HG03060 (cell line): Measurements from ENCODE around the gene ACBD3.

Source experiments
- ATAC-seq: cut with Tn5 transposase; IDR thresholded peaks from one replicate; pipeline ENCODE4 v1.9.1; 2021; ENCODE audit warnings: low read depth, moderate number of reproducible peaks; ENCODE audit not compliant: unreplicated experiment

Gene ACBD3

GRCh38 chr1:226186124-226187018 lies at the start of gene ACBD3:
Gene ACBD3 (minus strand): TSS chr1:226186741. CDS start chr1:226186675, 66 bp downstream.
- ATAC-seq, result peak; percentile 89

- no peak for ATAC-seq
Measured at GRCh38 chr1:226233806-226234205, 47.3 kb upstream of the ACBD3 start.

DNA sequence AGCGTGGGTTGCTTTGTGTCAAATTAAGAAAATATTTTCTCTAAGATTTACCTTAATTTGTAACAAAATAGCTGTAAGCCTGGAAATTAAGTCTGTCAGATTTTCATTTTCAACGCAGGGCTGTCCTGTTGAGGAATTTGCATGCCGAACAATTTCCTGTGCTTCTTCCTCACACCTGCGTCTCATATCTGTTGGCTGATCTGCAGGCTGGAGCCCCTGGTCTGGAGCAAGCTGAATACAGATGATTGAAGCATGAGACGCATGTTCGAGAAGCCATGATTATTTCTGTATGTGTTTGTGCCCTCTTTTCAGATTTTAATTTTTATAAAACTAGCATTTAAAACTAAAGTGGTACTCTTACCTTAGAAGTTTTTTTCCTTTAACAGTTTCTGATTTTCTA lies 46.8 kb upstream of the ACBD3 start:
- no peak for ATAC-seq

DNA sequence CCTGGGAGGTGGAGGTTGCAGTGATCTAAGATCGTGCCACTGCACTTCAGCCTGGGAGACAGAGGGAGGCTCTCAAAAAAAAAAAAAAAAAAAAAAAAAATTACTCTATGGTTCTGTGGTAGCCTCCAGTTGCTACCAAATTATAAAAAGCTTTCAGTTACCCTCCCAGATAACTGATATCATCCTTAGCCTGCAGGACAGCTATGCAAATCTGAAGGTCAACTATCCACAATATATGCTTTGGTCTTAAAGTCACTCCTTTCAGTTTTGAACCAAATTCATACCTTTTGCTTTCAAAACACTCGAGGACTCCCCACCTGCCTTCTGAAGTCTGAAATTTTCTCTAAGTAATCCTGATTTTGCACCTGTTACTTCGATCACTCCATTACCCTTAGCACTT lies 40.1 kb upstream of the ACBD3 start:
- no peak for ATAC-seq

GRCh38 chr1:226223786-226224244 lies 37.3 kb upstream of the ACBD3 start:
- peak; percentile 42 for ATAC-seq

DNA sequence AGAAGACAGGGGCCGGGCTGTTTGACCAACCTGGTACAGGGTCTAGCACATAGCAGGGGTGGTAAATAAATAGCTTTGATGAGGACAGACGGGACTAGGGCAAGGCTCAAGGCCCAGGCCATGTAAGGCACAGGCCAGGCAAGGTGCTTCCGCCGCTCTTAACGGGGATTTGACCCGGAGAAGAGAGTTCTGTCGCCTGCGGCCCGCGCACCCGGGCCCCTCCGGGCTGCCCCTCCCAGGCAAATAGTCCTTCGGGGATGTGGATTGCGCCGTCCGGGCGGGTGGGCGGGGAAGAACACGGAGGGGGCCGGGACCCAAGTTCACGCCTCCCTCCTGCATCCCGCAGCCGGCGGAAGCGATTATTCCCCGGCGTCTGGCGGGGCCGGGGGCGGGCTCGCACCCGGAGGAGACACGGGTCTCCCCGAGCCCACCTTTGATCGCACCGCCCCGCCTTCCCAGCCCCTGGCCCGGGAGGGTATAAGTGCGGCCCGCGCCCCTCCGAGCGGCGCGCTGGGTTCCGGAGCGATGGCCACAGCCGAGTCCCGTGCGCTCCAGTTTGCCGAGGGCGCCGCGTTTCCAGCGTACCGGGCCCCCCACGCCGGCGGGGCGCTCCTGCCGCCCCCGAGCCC lies 36.7 kb upstream of the ACBD3 start, which contains the start of gene MIXL1:
MIXL1 (plus strand) TSS at position 508 of the 629 bp plus-strand sequence; CDS start at position 526, 18 bp downstream.
- no peak for ATAC-seq

DNA sequence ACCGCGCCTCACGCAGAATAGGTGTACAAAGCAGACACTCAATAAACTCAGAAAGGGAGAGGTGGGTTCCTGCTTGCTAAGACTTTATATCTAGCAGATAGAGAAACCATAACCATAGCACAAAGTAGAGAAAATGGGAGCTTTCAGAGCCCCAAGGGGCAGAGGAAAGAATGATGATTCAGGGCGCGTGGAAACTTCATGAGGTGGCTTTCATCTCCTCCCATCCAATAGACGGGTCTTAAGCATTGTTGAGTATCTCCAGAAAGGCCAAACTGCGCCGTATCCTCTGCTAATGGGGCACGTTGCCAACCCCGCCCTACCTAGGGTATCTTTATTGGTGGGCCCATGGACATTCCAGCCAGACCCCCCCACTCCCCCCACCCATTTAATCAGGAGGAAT lies 36.1 kb upstream of the ACBD3 start:
- no peak for ATAC-seq

DNA sequence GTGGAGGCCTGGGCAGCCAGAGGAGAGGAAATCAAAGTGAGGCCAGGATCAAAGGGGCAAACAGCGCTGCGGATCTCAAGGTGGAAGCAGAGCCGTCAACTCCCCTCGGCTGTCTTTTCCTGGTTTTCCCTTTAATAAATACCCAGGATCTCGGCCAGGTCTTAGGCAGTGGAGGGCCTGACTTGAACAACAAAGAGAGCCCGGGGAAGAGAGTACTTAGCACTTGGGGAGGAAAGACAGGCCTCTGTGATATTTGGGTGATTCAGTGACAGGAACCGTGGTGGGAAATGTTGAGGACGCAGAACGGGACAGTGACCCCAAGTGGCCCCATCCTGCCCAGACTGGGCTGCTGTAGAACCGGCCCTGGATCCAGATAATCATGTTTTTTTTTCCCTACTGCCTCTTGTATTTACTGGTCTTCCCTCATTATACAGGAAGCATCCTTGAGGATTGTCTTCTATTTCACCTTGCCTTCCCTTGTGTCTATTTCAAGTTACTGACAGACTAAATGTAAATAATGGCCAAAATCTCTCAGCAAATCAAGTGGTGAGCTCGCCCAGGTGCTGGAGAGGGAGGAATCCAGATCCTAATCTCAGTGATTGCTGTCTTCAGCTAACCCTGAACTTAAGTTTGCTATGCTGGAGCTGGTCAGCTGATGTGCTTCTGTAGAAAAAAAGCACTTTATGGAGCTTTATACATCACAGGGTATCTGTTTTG lies 34.1 kb upstream of the ACBD3 start:
- no peak for ATAC-seq

GRCh38 chr1:226217273-226217672 lies 30.7 kb upstream of the ACBD3 start:
- no peak for ATAC-seq

DNA sequence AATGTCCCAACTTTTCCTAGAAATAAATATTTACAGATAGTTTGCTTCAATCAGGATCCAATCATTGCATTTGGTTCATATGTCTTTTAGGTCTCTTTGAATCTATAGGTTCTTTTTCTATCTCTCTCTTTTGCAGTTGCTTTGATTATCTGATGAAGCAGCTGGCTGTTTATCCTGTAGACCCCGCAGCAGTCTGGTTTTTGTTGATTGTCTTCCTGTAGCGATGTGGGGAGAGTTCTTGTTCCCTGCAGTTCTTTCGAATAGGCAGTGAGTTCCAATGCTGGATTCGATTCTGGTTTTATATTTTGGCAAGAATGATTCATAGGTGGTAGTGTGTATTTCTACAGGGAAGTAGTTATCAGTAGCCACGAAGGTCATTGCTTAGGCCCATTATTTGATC lies 29.5 kb upstream of the ACBD3 start:
- ATAC-seq, result no peak

DNA sequence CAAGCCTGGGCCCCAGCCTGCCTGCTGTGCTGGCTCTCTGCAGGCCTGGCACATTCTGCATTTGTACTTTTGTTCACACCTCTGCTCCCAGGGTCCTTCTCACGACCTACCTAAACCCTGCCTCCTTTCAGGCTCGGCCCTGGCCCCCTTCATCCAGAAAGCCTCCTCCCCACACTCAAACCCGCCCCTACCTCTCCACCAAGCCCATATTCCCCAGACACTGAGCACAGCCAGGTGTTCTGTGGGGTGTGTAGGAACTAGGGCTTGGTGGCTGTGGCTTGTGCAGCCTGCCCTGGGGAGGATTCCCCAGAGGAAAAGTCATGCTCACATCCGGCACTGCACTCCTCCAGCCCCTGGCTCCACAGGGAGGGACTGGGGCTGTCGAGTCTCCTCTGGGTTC lies 28.7 kb upstream of the ACBD3 start:
- ATAC-seq, result no peak

- ATAC-seq, result no peak
Measured at GRCh38 chr1:226212545-226212944, 26.0 kb upstream of the ACBD3 start.

GRCh38 chr1:226211181-226211821 lies 24.8 kb upstream of the ACBD3 start:
- ATAC-seq, result no peak

DNA sequence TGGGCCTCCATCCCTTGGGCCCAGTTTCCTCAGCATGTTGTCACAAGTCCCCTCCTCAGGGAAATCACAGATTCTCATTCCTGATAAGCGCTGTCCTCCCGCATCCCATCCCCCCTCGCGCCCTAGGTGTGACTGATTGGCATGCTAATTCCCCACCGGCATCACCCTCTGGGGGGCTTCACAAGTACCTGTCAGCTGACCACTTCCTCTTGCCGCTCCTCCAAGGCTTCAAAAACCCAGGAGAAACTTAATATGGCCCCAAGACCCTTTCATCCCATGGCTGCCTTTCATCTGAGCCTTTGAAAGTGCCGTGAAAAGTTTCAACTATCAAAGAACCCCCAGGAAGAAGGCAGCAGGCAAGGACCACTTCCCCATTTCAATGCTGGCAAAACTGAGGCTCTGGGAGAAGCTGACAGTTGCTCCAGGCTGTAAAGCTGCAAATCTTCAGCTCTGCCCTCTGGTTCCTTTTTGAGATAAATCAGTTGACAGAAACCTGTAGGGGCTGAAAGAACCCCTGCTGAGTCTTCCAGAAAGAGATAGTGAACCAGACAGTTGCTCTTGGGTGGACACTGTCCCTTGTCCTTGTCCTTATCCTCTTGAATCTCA lies 24.1 kb upstream of the ACBD3 start:
- no peak for ATAC-seq

DNA sequence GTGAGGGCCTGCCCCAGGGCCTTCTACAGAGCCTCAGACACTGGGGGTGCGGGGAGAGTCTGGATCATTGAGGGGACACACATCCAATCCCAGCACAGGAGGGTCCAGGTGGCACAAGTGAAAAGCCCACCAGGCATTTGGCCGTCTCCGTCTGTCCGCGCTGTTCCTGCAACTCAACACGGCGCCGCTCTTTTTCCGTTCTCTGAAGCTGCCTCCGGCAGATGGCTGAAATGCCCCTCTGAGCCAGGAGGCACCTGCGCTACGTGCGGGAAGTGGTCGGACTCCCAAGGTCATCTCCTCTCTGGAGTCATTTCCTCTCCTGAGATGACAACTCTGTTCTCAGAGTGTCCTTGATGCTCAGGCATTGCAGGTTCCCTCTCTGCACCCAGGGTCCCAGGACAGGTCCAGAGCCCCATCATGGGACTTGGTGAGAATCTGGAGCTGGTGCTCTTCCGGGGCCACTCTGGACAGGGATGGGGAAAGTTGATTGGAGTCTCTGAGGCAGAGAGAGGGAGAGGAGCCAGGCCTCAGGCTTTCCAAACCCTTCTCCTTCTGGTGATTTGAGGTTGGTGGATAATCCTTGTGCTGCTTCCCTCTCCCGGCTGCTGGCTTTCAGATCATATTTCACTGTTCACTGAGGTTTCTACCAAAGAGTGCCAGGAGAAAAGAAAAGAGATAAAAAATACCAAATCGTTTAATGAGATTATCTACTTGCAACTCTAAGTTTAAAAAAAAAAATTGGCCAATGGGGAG lies 22.9 kb upstream of the ACBD3 start:
- ATAC-seq, result no peak

DNA sequence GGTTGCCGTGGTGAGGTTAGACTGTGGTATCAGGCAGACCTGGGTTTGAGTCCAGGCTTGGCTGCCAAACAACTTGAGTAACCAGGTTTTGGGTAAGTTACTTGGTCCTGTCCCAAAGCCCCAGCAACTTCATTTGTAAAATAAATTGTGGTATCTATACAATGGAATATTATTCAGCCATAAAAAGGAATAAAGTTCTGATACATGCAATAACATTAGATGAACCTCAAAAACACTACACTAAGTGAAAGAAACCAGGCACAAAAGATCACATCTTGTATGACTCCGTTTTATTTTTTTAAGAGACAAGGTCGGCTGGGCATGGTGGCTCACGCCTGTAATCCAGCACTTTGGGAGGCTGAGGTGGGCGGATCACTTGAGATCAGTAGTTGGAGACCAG lies 20.5 kb upstream of the ACBD3 start:
- no peak for ATAC-seq

- no peak for ATAC-seq
Measured at GRCh38 chr1:226204198-226204597, 17.7 kb upstream of the ACBD3 start.

DNA sequence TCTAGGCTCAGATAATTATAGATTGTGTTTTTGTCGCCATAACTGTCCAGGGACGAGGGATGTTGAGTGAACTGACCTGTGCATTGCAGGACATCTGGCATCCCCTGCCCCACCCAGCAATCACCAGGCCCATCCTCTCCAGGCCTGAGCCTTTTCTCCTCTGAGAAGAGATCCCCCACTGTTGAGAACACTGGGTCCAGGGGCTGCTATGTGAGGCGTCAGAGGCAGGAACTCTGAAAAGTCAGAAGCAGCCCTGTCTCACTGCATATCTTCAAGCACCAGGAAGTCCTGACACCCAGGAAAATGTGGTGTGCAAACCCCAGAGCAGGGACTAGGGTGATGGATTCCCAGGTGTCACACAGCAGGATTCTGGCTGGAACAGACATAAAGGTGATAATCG lies 17.1 kb upstream of the ACBD3 start:
- no peak for ATAC-seq

GRCh38 chr1:226203240-226203639 lies 16.7 kb upstream of the ACBD3 start:
- no peak for ATAC-seq
